HepG2 (cell line): ENCODE measurements around the gene SMIM34. TPM values are rescaled to one million over a fixed set of nuclear protein-coding genes. Genes with fewer than 3 reads are reported as not detected.

ENCODE experiments used
- ARNTL ChIP-seq: sonication (generic); formaldehyde crosslinking; IDR thresholded peaks from 2 replicates; pipeline ENCODE4 v1.4.0; 2020; ENCODE audit warnings: mild to moderate bottlenecking, missing genetic modification reagents
- ASH2L ChIP-seq: fragments of 300-600, 200-600 bp; sonication (generic); IDR thresholded peaks from 2 replicates; pipeline ENCODE4 v1.7.0; 2017; ENCODE audit warnings: low read depth, mild to moderate bottlenecking, moderate library complexity, mixed read lengths, low read length; ENCODE audit not compliant: insufficient read length
- BRCA1 ChIP-seq: sonication (generic); formaldehyde crosslinking; IDR thresholded peaks from 2 replicates; pipeline ENCODE4 v1.4.0; 2020; ENCODE audit warnings: missing genetic modification reagents
- CBX5 ChIP-seq: sonication (generic); formaldehyde crosslinking; IDR thresholded peaks from 2 replicates; pipeline ENCODE4 v1.4.0; 2020; ENCODE audit warnings: missing genetic modification reagents, borderline replicate concordance
- CCDC6 ChIP-seq: sonication (generic); formaldehyde crosslinking; IDR thresholded peaks from 2 replicates; pipeline ENCODE4 v1.8.1; 2022; ENCODE audit warnings: mild to moderate bottlenecking, missing genetic modification reagents, moderate library complexity
- CERS6 ChIP-seq: sonication (generic); formaldehyde crosslinking; IDR thresholded peaks from 2 replicates; pipeline ENCODE4 v1.5.0; 2020; ENCODE audit warnings: missing genetic modification reagents
- DNMT1 ChIP-seq: sonication (generic); formaldehyde crosslinking; IDR thresholded peaks from 2 replicates; pipeline ENCODE4 v1.5.1; 2020; ENCODE audit warnings: mild to moderate bottlenecking, missing genetic modification reagents
- FLYWCH1 ChIP-seq: sonication (generic); formaldehyde crosslinking; IDR thresholded peaks from 2 replicates; pipeline ENCODE4 v1.8.1; 2023; ENCODE audit warnings: mild to moderate bottlenecking, missing genetic modification reagents
- KAT8 ChIP-seq: IDR thresholded peaks from 2 replicates; pipeline ENCODE4 v1.6.1; 2016; ENCODE audit warnings: missing genetic modification reagents, missing compliant biosample characterization
- KDM3A ChIP-seq: IDR thresholded peaks from 2 replicates; pipeline ENCODE4 v1.6.1; 2018; ENCODE audit warnings: low read depth, missing compliant biosample characterization
- MAFG ChIP-seq: sonication (generic); formaldehyde crosslinking; IDR thresholded peaks from 2 replicates; pipeline ENCODE4 v1.5.1; 2020; ENCODE audit warnings: mild to moderate bottlenecking, missing genetic modification reagents
- MXI1 ChIP-seq: IDR thresholded peaks from 3 replicates; pipeline ENCODE4 v1.6.1; 2012; ENCODE audit warnings: low read depth, low read length, inconsistent platforms, borderline replicate concordance
- NCOR1 ChIP-seq: fragments of 200-600 bp; sonication (generic); IDR thresholded peaks from 2 replicates; pipeline ENCODE4 v1.7.0; 2017; ENCODE audit warnings: antibody characterized with exemption, low read length, borderline replicate concordance
- PAX8 ChIP-seq: sonication (generic); formaldehyde crosslinking; IDR thresholded peaks from 2 replicates; pipeline ENCODE4 v1.8.0; 2022; ENCODE audit warnings: mild to moderate bottlenecking, missing genetic modification reagents, borderline replicate concordance
- PBX2 ChIP-seq: IDR thresholded peaks from 2 replicates; pipeline ENCODE4 v1.6.1; 2016; ENCODE audit warnings: control low read depth
- POLR2AphosphoS5 ChIP-seq: IDR thresholded peaks from 2 replicates; pipeline ENCODE4 v1.6.1; 2012; ENCODE audit warnings: low read depth, low read length
- RBM22 ChIP-seq: fragments of 200-400 bp; formaldehyde crosslinking; optimal IDR thresholded peaks from 2 replicates; pipeline ENCODE3; 2017; ENCODE audit warnings: mild to moderate bottlenecking, low read length, moderate library complexity
- TSC22D2 ChIP-seq: sonication (generic); formaldehyde crosslinking; IDR thresholded peaks from 2 replicates; pipeline ENCODE4 v1.5.1; 2020; ENCODE audit warnings: missing genetic modification reagents, mild to moderate bottlenecking, borderline replicate concordance
- WIZ ChIP-seq: sonication (generic); formaldehyde crosslinking; IDR thresholded peaks from 2 replicates; pipeline ENCODE4 v1.5.1; 2020; ENCODE audit warnings: mild to moderate bottlenecking, missing genetic modification reagents
- ZBTB3 ChIP-seq: sonication (generic); formaldehyde crosslinking; IDR thresholded peaks from 2 replicates; pipeline ENCODE4 v1.4.0; 2020; ENCODE audit warnings: low read depth, mild to moderate bottlenecking, moderate library complexity, missing genetic modification reagents, borderline replicate concordance
- ZFX ChIP-seq: sonication (generic); formaldehyde crosslinking; IDR thresholded peaks from 2 replicates; pipeline ENCODE4 v1.4.0; 2020; ENCODE audit warnings: mild to moderate bottlenecking, low read depth, missing genetic modification reagents, moderate library complexity
- ZMYM3 ChIP-seq: sonication (generic); formaldehyde crosslinking; IDR thresholded peaks from 2 replicates; pipeline ENCODE4 v1.5.1; 2020; ENCODE audit warnings: mild to moderate bottlenecking, missing genetic modification reagents
- ZNF205 ChIP-seq: IDR thresholded peaks from 2 replicates; pipeline ENCODE4 v1.6.1; 2018; ENCODE audit warnings: missing biosample characterization, missing genetic modification reagents
- ZNF256 ChIP-seq: sonication (generic); formaldehyde crosslinking; conservative IDR thresholded peaks from 2 replicates; pipeline ENCODE4 v1.4.0; 2020; ENCODE audit warnings: missing genetic modification reagents
- ZNF333 ChIP-seq: sonication (generic); formaldehyde crosslinking; IDR thresholded peaks from 2 replicates; pipeline ENCODE4 v1.4.0; 2020; ENCODE audit warnings: mild to moderate bottlenecking, missing genetic modification reagents, borderline replicate concordance
- ZNF644 ChIP-seq: IDR thresholded peaks from 2 replicates; pipeline ENCODE4 v1.6.1; 2016; ENCODE audit warnings: low read depth
- ZNF878 ChIP-seq: sonication (generic); formaldehyde crosslinking; IDR thresholded peaks from 2 replicates; pipeline ENCODE4 v1.8.1; 2023; ENCODE audit warnings: mild to moderate bottlenecking, missing genetic modification reagents, moderate library complexity
- polyA plus RNA-seq, 8 experiments: library from polyadenylated mRNA; depleted of rRNA in 3 of 8; stranded (reverse) in 7 of 8; unstranded in 1 of 8; fragments of >200 nt; fragmentation: Illumina TruSeq in 4 of 8; extraction: Trizol in 4 of 8; gene quantifications; 2 replicates each; pipeline versions ENCODE4 v1.2.1 to v1.2.3, GENCODE V29; 2011 to 2016; ENCODE audit warnings: low read depth in 4 of 8, missing spikeins in 1 of 8, mixed read lengths in 1 of 8; ENCODE audit not compliant: insufficient read depth in 1 of 8
- total RNA-seq, 5 experiments: library from RNA; depleted of rRNA; stranded (reverse); fragments of >200 nt; fragmentation: Illumina TruSeq; extraction: Trizol; gene quantifications; 2 replicates each; pipeline ENCODE4 v1.2.3, GENCODE V29; 2016; ENCODE audit warnings: low read depth in 1 of 5
- TF ChIP-seq, protein P1 (sequence below): sonication (generic); formaldehyde crosslinking; IDR thresholded peaks from 2 replicates; pipeline ENCODE4 v1.4.0; 2020; ENCODE audit warnings: missing genetic modification reagents, borderline replicate concordance
- TF ChIP-seq, protein P2 (sequence below): sonication (generic); formaldehyde crosslinking; IDR thresholded peaks from 2 replicates; pipeline ENCODE4 v1.8.0; 2022; ENCODE audit warnings: missing genetic modification reagents, low read depth, mild to moderate bottlenecking, borderline replicate concordance

The SMIM34 gene
- total and polyA plus RNA-seq, 2 of the 13 experiments (the other 11 are each of a cell fraction or from before 2014, with no cell fraction given): not detected

- peak; percentile 63; the same call in 1 of the 2 replicates for TF ChIP-seq ZNF878 (CRISPR knock-in tag)
- TF ChIP-seq ZNF333 (CRISPR knock-in tag): no peak
- TF ChIP-seq BRCA1 (CRISPR knock-in tag): no peak
- TF ChIP-seq RBM22: no peak
- TF ChIP-seq, protein P1, sequence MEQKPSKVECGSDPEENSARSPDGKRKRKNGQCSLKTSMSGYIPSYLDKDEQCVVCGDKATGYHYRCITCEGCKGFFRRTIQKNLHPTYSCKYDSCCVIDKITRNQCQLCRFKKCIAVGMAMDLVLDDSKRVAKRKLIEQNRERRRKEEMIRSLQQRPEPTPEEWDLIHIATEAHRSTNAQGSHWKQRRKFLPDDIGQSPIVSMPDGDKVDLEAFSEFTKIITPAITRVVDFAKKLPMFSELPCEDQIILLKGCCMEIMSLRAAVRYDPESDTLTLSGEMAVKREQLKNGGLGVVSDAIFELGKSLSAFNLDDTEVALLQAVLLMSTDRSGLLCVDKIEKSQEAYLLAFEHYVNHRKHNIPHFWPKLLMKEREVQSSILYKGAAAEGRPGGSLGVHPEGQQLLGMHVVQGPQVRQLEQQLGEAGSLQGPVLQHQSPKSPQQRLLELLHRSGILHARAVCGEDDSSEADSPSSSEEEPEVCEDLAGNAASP: peak; percentile 77; the same call in 1 of the 2 replicates
- peak; percentile 85 for TF ChIP-seq PBX2 (CRISPR knock-in tag)
- no peak for TF ChIP-seq POLR2AphosphoS5
- TF ChIP-seq WIZ (CRISPR knock-in tag): 0 out of 2 replicates have a peak, but pooled peaks have one; percentile 41
- TF ChIP-seq, protein P2, sequence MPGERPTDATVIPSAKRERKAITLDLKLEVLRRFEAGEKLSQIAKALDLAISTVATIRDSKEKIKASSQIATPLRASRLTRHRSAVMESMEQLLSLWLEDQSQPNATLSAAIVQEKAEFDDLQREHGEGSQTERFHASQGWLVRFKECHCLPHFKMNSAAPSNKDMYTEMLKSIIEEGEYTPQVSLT (CRISPR knock-in tag): no peak
- TF ChIP-seq ZNF256: no peak
- no peak for TF ChIP-seq CERS6
- peak; percentile 93 for TF ChIP-seq ZMYM3 (CRISPR knock-in tag)
- TF ChIP-seq ZNF205 (CRISPR knock-in tag): peak; percentile 48; the same call in 1 of the 2 replicates
- TF ChIP-seq MAFG (CRISPR knock-in tag): no peak
- TF ChIP-seq DNMT1 (CRISPR knock-in tag): 0 out of 2 replicates have a peak, but pooled peaks have one; percentile 51
- peak; percentile 62; the same call in 1 of the 2 replicates for TF ChIP-seq ZFX (CRISPR knock-in tag)
- peak; percentile 69; the same call in 1 of the 2 replicates for TF ChIP-seq KDM3A
- TF ChIP-seq ZNF644 (CRISPR knock-in tag): peak; percentile 70; the same call in 1 of the 2 replicates
- TF ChIP-seq FLYWCH1 (CRISPR knock-in tag): no peak
- TF ChIP-seq NCOR1: peak; percentile 91
- TF ChIP-seq ZBTB3 (CRISPR knock-in tag): peak; percentile 68; the same call in 1 of the 2 replicates
- TF ChIP-seq MXI1: peak; percentile 48; the same call in 1 of the 3 replicates
- TF ChIP-seq ASH2L: no peak
- TF ChIP-seq TSC22D2 (CRISPR knock-in tag): 0 out of 2 replicates have a peak, but pooled peaks have one; percentile 62
- TF ChIP-seq PAX8 (CRISPR knock-in tag): 0 out of 2 replicates have a peak, but pooled peaks have one; percentile 62
- TF ChIP-seq ARNTL (CRISPR knock-in tag): peak; percentile 82
- peak; percentile 56; the same call in 1 of the 2 replicates for TF ChIP-seq KAT8 (CRISPR knock-in tag)
- TF ChIP-seq CBX5 (CRISPR knock-in tag): peak; percentile 23; the same call in 1 of the 2 replicates
- peak; percentile 59 for TF ChIP-seq CCDC6 (CRISPR knock-in tag)
Measured at GRCh38 chr21:34372321-34372720, 51.4 kb downstream of the SMIM34 start (continued).
